ENCODE measurements around the gene DLAT.
"Not testable (repeated sequence)": the region's sequence is repeated elsewhere in the genome, so short reads cannot be mapped to it uniquely, and the experiment has no call there.

The DLAT gene

GRCh38 chr11:112050721-112051120, 25.5 kb downstream of the DLAT start:
- no peak for DNase-seq

GRCh38 chr11:112051768-112052167, 26.6 kb downstream of the DLAT start:
- DNase-seq: no peak

- no peak for DNase-seq
Observed at GRCh38 chr11:112057170-112057569, 32.0 kb downstream of the DLAT start.

- no peak for DNase-seq
Observed at GRCh38 chr11:112058103-112058502, 32.9 kb downstream of the DLAT start.

GRCh38 chr11:112062923-112063322, 37.7 kb downstream of the DLAT start:
- DNase-seq: no peak

- no peak for DNase-seq
Observed at GRCh38 chr11:112073941-112074811, 49.0 kb downstream of the DLAT start, which contains the start of the genes NKAPD1 and PIH1D2. NKAPD1 (plus strand) TSS chr11:112074299; CDS start chr11:112075575, 1,276 bp downstream. PIH1D2 (minus strand) TSS chr11:112074017; CDS start chr11:112073174, 843 bp downstream.

GRCh38 chr11:112082729-112083128, 57.5 kb downstream of the DLAT start:
- no peak for DNase-seq

GRCh38 chr11:112085822-112086421, 60.7 kb downstream of the DLAT start:
- no peak for DNase-seq

- peak; percentile 84 for DNase-seq
Observed at GRCh38 chr11:112086422-112087191, 61.4 kb downstream of the DLAT start, which contains the start of the genes SDHD and TIMM8B. SDHD (plus strand) TSS chr11:112086873; CDS start chr11:112086908, 35 bp downstream. TIMM8B (minus strand) TSS chr11:112086756; CDS start chr11:112086723, 33 bp downstream.

- DNase-seq: no peak
Observed at GRCh38 chr11:112087212-112087611, 62.0 kb downstream of the DLAT start.

- DNase-seq: not testable (repeated sequence)
Observed at GRCh38 chr11:112095302-112095701, 70.1 kb downstream of the DLAT start.

GRCh38 chr11:112096194-112096593, 71.0 kb downstream of the DLAT start:
- no peak for DNase-seq

- DNase-seq: no peak
Observed at GRCh38 chr11:112097734-112098528, 72.7 kb downstream of the DLAT start.

GRCh38 chr11:112100462-112100861, 75.3 kb downstream of the DLAT start:
- DNase-seq: no peak

GRCh38 chr11:112103446-112103845, 78.2 kb downstream of the DLAT start:
- no peak for DNase-seq

- no peak for DNase-seq
Observed at GRCh38 chr11:112106070-112106469, 80.9 kb downstream of the DLAT start.
